Midbrain (tissue), 1 donor: Measurements from ENCODE around the gene TMEM203.
"Not testable (repeated sequence)": the region's sequence is repeated elsewhere in the genome, so short reads cannot be mapped to it uniquely, and the experiment has no call there.

ENCODE experiments used
- DNase-seq: peaks from one replicate; lab custom pipeline; 2025; lab: John Stamatoyannopoulos, UW

TMEM203 gene

DNA sequence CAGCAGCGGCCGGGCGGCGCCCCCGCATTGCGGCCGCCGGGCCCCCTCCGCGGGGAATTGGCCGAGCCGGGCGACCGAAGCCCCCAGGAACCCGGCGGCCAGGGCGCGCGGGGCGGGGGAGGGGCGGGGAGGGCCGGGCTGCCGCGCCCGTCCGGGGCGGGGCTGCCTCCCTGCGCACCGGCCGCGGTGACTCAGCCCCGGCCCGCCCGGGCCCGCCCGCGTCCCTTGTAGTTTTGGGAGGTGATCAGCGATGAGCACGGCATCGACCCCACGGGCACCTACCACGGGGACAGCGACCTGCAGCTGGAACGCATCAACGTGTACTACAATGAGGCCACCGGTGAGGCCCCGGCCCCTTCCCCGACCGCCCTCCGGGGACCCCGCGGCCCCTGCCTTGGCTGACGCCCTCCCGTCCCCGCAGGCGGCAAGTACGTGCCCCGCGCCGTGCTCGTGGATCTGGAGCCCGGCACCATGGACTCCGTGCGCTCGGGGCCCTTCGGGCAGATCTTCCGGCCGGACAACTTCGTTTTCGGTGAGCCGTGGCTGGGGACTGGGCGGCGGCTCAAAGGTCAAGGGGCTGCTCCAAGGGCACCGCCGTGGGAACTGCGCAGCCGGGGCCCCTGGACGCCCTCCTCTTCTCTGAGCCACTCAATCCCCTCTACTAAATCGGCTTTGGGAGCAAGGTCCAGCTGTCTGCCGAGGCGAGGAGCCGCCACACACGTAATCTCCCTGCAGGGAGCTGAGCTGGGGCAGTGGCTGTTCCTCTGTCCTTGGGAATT lies 36.2 kb upstream of the TMEM203 start:
- DNase-seq, result no peak

- DNase-seq, result peak; percentile 100
Measured at GRCh38 chr9:137240841-137241489, 35.5 kb upstream of the TMEM203 start, which contains the start of gene TUBB4B. TUBB4B (plus strand) TSS chr9:137241287; CDS start chr9:137241361, 74 bp downstream.

GRCh38 chr9:137240318-137240840 lies 34.9 kb upstream of the TMEM203 start:
- peak; percentile 69 for DNase-seq

- DNase-seq, result not testable (repeated sequence)
Measured at GRCh38 chr9:137239541-137240200, 34.2 kb upstream of the TMEM203 start.

DNA sequence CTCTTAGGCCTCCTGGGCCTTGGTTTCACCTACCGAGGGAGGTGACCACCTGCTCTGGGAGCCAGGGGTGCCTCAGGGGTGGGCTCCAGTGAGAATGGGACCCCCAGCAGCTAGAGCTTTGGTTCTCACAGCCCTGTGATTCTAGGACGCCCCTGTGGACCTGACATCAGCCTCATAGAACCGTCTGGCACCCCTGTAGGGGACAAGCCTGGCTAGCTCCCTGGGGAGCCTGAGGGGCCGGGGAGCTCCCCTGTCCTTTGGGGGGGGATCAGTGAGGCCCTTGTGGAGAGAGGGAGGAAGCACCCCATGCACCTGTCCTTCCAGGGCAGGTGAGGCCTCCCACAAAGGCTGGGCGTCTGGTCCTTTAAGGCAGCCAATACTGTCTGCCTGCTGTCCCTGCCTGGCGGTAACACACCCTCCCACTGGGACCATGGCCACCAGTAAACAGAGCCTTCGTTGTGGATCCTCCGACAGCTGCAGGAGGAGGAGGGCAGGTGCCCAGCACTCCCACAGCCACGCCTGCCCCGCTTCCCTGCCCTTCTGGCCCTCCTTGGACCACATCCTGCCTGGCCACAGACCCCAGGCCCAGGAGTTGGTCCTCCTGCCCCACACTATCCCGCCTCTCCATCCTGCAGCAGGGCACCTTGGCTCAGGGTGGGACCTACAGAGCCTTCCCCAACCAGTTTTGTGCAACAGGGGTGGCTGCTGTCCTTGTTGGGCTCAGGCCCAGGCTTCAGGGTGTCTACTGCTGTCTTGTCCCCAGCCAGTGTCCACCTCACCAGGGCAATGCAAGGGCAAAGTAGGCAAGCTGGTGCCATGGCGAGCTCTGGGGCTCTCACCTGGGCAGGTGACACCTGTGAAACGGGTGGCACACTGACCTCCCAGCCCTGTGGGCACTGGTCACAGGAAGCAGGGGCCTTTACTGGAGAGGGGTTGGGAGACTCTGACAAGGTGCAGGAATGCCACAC lies 32.6 kb upstream of the TMEM203 start:
- peak; percentile 66 for DNase-seq

DNA sequence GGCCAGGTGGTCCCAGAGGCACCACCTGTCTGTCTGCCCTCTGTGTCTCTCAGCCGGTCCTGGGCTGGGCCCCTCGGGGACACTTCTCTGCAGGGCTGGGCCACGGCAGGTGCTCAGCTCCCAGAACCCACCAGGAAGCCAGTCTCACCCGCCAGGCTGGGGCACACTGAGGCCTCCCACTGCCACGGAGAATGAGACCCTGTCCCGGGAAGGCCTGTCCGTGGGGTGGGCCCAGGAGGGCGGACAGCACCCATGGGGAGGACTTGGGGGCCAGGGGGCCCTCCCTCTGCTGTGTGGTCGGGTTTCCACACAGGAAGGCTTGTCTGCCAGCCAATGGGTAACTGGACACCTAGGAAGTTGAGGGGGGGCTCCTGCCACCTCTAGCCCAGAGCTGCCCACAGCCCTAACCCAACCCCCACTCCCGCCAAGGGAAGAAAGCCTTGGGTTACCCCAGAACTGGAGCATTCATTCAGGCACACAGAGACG lies 31.5 kb upstream of the TMEM203 start:
- no peak for DNase-seq

GRCh38 chr9:137236238-137236935 lies 30.9 kb upstream of the TMEM203 start:
- DNase-seq, result peak; percentile 70

GRCh38 chr9:137235424-137236237 lies 30.2 kb upstream of the TMEM203 start:
- DNase-seq, result no peak

- no peak for DNase-seq
Measured at GRCh38 chr9:137234758-137235423, 29.4 kb upstream of the TMEM203 start.

- no peak for DNase-seq
Measured at GRCh38 chr9:137234055-137234697, 28.7 kb upstream of the TMEM203 start.

GRCh38 chr9:137233143-137233980 lies 27.9 kb upstream of the TMEM203 start:
- no peak for DNase-seq

GRCh38 chr9:137232510-137232909 lies 27.1 kb upstream of the TMEM203 start:
- DNase-seq, result no peak

DNA sequence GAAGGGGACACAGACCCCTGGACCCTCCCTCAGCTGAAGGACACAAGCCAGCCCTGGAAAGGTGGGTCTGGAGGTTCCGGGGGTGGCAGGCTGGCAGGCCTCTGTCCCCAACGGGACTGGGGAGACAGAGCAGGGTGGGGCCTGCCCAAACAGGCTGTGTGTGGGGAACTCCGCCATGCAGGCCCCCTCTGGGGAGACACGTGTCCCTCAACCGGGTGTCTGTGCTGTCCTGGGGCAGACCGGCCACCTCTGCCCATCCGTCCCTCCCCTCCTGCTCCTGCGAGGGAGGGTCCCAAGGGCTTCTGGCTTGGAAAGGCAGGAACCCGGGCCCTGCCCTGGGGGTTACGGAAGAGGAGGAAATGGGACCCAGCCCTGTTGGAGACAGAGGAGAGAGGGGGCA lies 26.7 kb upstream of the TMEM203 start:
- no peak for DNase-seq

DNA sequence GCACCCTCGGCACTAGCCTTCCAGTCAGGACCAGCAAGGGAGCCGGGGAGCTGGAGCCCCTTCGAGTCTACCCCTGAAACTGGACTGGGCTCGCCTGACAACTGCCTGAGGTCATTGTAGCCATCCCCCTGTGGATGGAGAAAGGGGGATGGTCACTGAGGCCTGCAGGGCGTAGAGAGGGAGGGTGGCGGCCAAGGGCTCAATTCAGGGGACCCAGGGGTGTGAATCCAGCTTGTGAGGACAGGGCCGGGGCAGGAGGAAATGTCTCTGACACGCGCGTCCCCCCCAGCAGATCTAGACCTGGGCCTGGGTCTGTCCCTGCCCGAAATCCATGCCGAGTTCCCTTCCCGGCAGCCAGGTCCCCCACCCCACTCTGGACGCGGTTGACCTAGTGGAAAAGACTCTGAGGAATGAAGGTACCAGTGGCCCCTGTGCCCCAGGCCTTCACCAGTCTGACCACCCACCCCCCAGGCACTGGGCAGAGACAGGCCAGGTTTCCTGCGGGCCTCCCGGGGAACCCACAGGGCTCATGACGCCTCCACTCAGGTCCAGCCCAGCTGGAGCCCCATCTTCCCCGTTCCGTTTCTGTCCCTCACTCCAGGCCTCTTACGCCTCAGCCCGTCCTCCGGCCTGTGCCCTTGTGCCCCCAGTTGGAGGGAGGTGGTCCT lies 26.1 kb upstream of the TMEM203 start:
- no peak for DNase-seq

DNA sequence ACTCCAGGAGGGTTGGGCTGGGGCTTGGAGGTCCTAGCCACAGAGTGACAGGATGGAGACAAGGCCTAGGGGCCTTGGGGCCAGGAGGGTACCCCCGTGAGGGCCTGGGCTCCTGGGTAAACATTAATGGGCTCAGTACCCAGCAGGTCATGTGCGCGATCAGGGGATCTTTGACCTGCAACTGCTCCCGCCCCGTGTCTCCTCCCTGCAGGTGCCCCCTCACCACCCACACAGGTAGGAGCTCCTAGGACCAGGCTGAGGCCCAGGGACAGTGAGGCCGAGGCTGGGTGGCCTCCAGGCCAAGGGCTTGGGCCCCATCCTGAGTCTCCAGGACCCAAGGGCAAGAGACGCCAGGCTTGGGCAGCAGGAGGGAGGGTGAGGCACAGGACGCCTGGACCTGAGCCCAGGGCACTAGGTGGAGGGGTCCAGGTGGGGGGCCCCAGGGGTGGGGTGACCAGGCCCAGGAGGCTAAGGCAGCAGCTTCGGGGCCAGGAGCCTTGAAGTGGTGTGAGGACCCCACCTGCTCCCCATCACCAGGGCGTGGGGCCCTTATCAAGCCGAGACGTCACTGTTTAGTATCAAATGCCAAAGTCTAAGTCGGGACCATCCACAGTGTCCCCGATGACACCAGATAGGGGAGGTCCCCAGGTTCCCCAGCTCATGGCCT lies 25.4 kb upstream of the TMEM203 start, which contains the start of gene SLC34A3:
TSS of gene SLC34A3 (plus strand) at position 197 of the 667 bp plus-strand sequence. CDS start 802 bp downstream, outside the sequence.
- no peak for DNase-seq

- DNase-seq, result no peak
Measured at GRCh38 chr9:137229903-137230704, 24.7 kb upstream of the TMEM203 start.
